Endothelial cell of umbilical vein (primary cell): ENCODE results near the gene ACTL6A. TPM values are rescaled to one million over a fixed set of nuclear protein-coding genes. Genes with fewer than 3 reads are reported as not detected.

Experiments
- BruUV-seq: library from RNA; stranded (reverse); fragments of 400-500 nt; replicated peaks from 2 replicates; lab custom pipeline; 2021; lab: Mats Ljungman, UMichigan
- CTCF ChIA-PET: fragments of 300-600, 350-600 bp; sonication (Branson Sonifier 250); formaldehyde crosslinking; loops from one replicate; lab custom pipeline; 2021; ENCODE audit warnings: antibody characterized with exemption, inconsistent platforms; lab: Charles Lee
- POLR2A ChIA-PET: fragments of 300-600, 350-600 bp; sonication (Branson Sonifier 250); formaldehyde crosslinking; loops from one replicate; lab custom pipeline; 2021; ENCODE audit warnings: antibody characterized with exemption, inconsistent platforms; lab: Charles Lee
- DNase-seq: peaks from one replicate; pipeline ENCODE4 v3.0.0-alpha.2; 2011; ENCODE audit warnings: low read depth, low spot score
- FAIRE-seq: peaks from 2 replicates; lab custom pipeline; 2011; peaks lifted over from hg19 to GRCh38; lab: Jason Lieb, UNC
- H2AFZ ChIP-seq: 2 replicates; pipeline ENCODE4 v1.6.0; 2012; ENCODE audit warnings: low read depth, low read length, control low read depth, inconsistent platforms
- H3K27ac ChIP-seq: 2 replicates; pipeline ENCODE4 v1.5.1; 2011; ENCODE audit warnings: low read depth, mild to moderate bottlenecking, control low read depth, low read length, moderate library complexity; ENCODE audit not compliant: insufficient read depth
- H3K27me3 ChIP-seq, 2 experiments: 2 replicates each; pipeline versions ENCODE4 v1.6.0 to v1.6.1; 2011; ENCODE audit warnings: low read length in 2 of 2, mixed read lengths in 1 of 2; ENCODE audit not compliant: control insufficient read depth in 2 of 2, insufficient read depth in 2 of 2
- H3K36me3 ChIP-seq, 2 experiments: 2 replicates in 1 of 2; 3 replicates in 1 of 2; pipeline ENCODE4 v1.5.1; 2011; ENCODE audit warnings: low read length in 2 of 2, mild to moderate bottlenecking in 1 of 2, moderate library complexity in 1 of 2; ENCODE audit not compliant: control insufficient read depth in 2 of 2, insufficient read depth in 2 of 2; ENCODE audit errors: extremely low read depth in 1 of 2
- H3K4me1 ChIP-seq: 3 replicates; pipeline ENCODE4 v1.5.1; 2011; ENCODE audit warnings: mild to moderate bottlenecking, low read length; ENCODE audit not compliant: control insufficient read depth, insufficient read depth; ENCODE audit errors: extremely low read depth
- H3K4me2 ChIP-seq: 2 replicates; pipeline ENCODE4 v1.6.1; 2011; ENCODE audit warnings: low read length, control low read depth, mixed read lengths; ENCODE audit not compliant: insufficient read depth
- H3K4me3 ChIP-seq, 3 experiments: fragments of 200-600 bp in 1 of 3; sonication (generic), shearing (Covaris generic) in 1 of 3; replicated peaks in 1 of 3; 2 replicates each; pipeline ENCODE4 v1.5.1; 2011 to 2016; ENCODE audit warnings: control low read depth in 3 of 3, low read length in 3 of 3, mild to moderate bottlenecking in 2 of 3, inconsistent platforms in 1 of 3, low read depth in 1 of 3, moderate library complexity in 1 of 3; ENCODE audit not compliant: insufficient read depth in 1 of 3
- H3K79me2 ChIP-seq: 2 replicates; pipeline ENCODE4 v1.6.0; 2012; ENCODE audit warnings: low read length, inconsistent platforms; ENCODE audit not compliant: control insufficient read depth, insufficient read depth
- H3K9ac ChIP-seq: replicated peaks from 2 replicates; pipeline ENCODE3; 2011; ENCODE audit warnings: low read length, control low read depth; ENCODE audit not compliant: insufficient read depth; ENCODE audit errors: extremely low read depth
- H3K9me1 ChIP-seq: replicated peaks from 3 replicates; pipeline ENCODE4 v1.6.0; 2011; ENCODE audit warnings: mild to moderate bottlenecking, low read length; ENCODE audit not compliant: control insufficient read depth, insufficient read depth; ENCODE audit errors: extremely low read depth
- H3K9me3 ChIP-seq: replicated peaks from 2 replicates; pipeline ENCODE4 v1.5.1; 2012; ENCODE audit warnings: low read length, inconsistent platforms; ENCODE audit not compliant: control insufficient read depth, insufficient read depth
- H4K20me1 ChIP-seq: replicated peaks from 2 replicates; pipeline ENCODE3; 2011; ENCODE audit warnings: mild to moderate bottlenecking, low read length; ENCODE audit not compliant: control insufficient read depth, insufficient read depth; ENCODE audit errors: extremely low read depth
- EZH2 ChIP-seq: IDR thresholded peaks from 2 replicates; pipeline ENCODE4 v1.6.1; 2012; ENCODE audit warnings: borderline replicate concordance, low read depth, mild to moderate bottlenecking, moderate library complexity, low read length, inconsistent platforms; ENCODE audit not compliant: severe bottlenecking
- FOS ChIP-seq: IDR thresholded peaks from 2 replicates; pipeline ENCODE4 v1.6.1; 2011; ENCODE audit warnings: mild to moderate bottlenecking, low read length, moderate library complexity, borderline replicate concordance; ENCODE audit not compliant: insufficient read depth
- GATA2 ChIP-seq: IDR thresholded peaks from 2 replicates; pipeline ENCODE4 v1.7.0; 2011; ENCODE audit warnings: low read depth, mild to moderate bottlenecking, moderate library complexity, mixed read lengths, low read length; ENCODE audit not compliant: insufficient read length, insufficient read depth
- JUN ChIP-seq: IDR thresholded peaks from 2 replicates; pipeline ENCODE4 v1.6.1; 2011; ENCODE audit warnings: borderline replicate concordance, low read depth; ENCODE audit not compliant: insufficient read length, insufficient read depth
- MYC ChIP-seq: IDR thresholded peaks from one replicate; pipeline ENCODE4 v1.6.1; 2011; ENCODE audit warnings: mild to moderate bottlenecking, low read depth, low read length
- POLR2A ChIP-seq: IDR thresholded peaks from 2 replicates; pipeline ENCODE4 v1.6.1; 2012; ENCODE audit warnings: low read depth, mild to moderate bottlenecking, control low read depth, low read length
- POLR2AphosphoS5 ChIP-seq: IDR thresholded peaks from 2 replicates; pipeline ENCODE4 v1.6.1; 2012; ENCODE audit warnings: low read depth, mild to moderate bottlenecking, control low read depth, low read length, moderate library complexity; ENCODE audit not compliant: insufficient read depth
- dilution Hi-C: fragments of 300-500 bp; cut with MboI; formaldehyde crosslinking; loops from one replicate; pipeline ENCODE4 v1.15.0; 2019; ENCODE audit warnings: low sequenced_read_pairs; ENCODE audit not compliant: extremely low pct_ligation_motif_present
- intact Hi-C: fragments of 100-400 bp; cut with micrococcal nuclease; formaldehyde crosslinking; loops from one replicate; pipeline ENCODE4 v1.10.0; 2022
- polyA plus RNA-seq, 4 experiments: library from polyadenylated mRNA; depleted of rRNA in 3 of 4; stranded (reverse) in 3 of 4; unstranded in 1 of 4; fragments of >200 nt; gene quantifications; 2 replicates each; pipeline versions ENCODE4 v1.2.1 to v1.2.3, GENCODE V29; 2011 to 2012; ENCODE audit warnings: missing spikeins in 1 of 4
- total RNA-seq: library from RNA; stranded (reverse); gene quantifications from 2 replicates; pipeline ENCODE4 v1.2.3, GENCODE V29; 2021
- TF ChIP-seq, protein P1 (sequence below): IDR thresholded peaks from 2 replicates; pipeline ENCODE4 v1.6.1; 2011; ENCODE audit not compliant: insufficient read depth, insufficient read length
- TF ChIP-seq, protein P2 (sequence below), 2 donors: IDR thresholded peaks; 1 replicate in 1 of 2; 2 replicates in 1 of 2; pipeline ENCODE4 v1.5.1; 2011; ENCODE audit warnings: low read length in 2 of 2, mild to moderate bottlenecking in 2 of 2, moderate library complexity in 2 of 2, control low read depth in 1 of 2, inconsistent platforms in 1 of 2, low read depth in 1 of 2; ENCODE audit not compliant: insufficient read depth in 1 of 2; ENCODE audit errors: extremely low read depth in 1 of 2

Gene ACTL6A
- total and polyA plus RNA-seq, 2 donors (not counting 3 experiments of a cell fraction or from before 2014, with no cell fraction given), result 68.3 to 96.2 TPM

DNA sequence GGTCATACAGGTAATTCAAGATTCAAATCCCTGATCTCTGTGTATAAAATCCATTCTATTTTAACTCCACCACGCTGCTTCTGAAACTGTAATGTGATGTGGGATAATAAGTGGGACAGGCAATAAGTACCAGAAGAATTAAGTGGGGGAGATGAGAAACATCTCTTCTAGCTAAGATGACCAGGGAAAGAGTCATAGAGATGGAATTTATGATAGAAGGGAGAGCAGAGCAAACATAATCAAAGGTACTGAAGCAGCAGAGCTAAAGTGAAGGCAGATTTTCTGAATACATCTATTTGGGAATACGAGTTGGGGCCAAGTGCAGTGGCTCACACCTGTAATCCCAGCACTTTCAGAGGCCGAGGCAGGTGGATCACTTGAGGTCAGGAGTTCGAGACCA lies 36.8 kb downstream of the ACTL6A start:
- Histone ChIP-seq H3K9me3 (no peaks in the 10 kb centered on the region), H3K79me2 (peaks cover 25% of the 10 kb centered on the region), H3K4me2 (no peak overlapping the region), H3K27me3 (no peaks in the 10 kb centered on the region), H4K20me1 (no peaks in the 10 kb centered on the region), H2AFZ (no peak overlapping the region), H3K4me3 (no peak overlapping the region), H3K27ac (no peak overlapping the region), H3K36me3 (peaks cover 5 to 17% of the 10 kb centered on the region in 2 experiments), H3K9ac (no peak overlapping the region), H3K9me1 (no peaks in the 10 kb centered on the region), H3K4me1 (peaks cover 10% of the 10 kb centered on the region)
- BruUV-seq, result no TSS peak
- dilution Hi-C loops (no loop called here), intact Hi-C loops (no loop called here)
- no peak for FAIRE-seq
- TF ChIP-seq, protein P1, sequence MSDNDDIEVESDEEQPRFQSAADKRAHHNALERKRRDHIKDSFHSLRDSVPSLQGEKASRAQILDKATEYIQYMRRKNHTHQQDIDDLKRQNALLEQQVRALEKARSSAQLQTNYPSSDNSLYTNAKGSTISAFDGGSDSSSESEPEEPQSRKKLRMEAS, result no peak
- TF ChIP-seq JUN, result no peak
- no peak for TF ChIP-seq EZH2
- no peak for TF ChIP-seq GATA2
- no peak for TF ChIP-seq POLR2A
- no peak for TF ChIP-seq MYC
- TF ChIP-seq, protein P2, sequence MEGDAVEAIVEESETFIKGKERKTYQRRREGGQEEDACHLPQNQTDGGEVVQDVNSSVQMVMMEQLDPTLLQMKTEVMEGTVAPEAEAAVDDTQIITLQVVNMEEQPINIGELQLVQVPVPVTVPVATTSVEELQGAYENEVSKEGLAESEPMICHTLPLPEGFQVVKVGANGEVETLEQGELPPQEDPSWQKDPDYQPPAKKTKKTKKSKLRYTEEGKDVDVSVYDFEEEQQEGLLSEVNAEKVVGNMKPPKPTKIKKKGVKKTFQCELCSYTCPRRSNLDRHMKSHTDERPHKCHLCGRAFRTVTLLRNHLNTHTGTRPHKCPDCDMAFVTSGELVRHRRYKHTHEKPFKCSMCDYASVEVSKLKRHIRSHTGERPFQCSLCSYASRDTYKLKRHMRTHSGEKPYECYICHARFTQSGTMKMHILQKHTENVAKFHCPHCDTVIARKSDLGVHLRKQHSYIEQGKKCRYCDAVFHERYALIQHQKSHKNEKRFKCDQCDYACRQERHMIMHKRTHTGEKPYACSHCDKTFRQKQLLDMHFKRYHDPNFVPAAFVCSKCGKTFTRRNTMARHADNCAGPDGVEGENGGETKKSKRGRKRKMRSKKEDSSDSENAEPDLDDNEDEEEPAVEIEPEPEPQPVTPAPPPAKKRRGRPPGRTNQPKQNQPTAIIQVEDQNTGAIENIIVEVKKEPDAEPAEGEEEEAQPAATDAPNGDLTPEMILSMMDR (IDR thresholded peaks at IDR 0.05; ENCODE audit: extremely low read depth in 1 of 2, insufficient read depth in 1 of 2, low read depth in 1 of 2, low read length in 2 of 2), result no peak
- no peak for TF ChIP-seq POLR2AphosphoS5
- TF ChIP-seq FOS, result no peak
- ChIA-PET CTCF (no interaction called here), POLR2A (no interaction called here)
- DNase-seq, result no peak
